Astrocyte (in vitro differentiated cells and primary cell): ENCODE data around the gene PATL1. TPM values are rescaled to one million over a fixed set of nuclear protein-coding genes. Genes with fewer than 3 reads are reported as not detected.

Experiments
- DNase-seq: peaks from one replicate; pipeline ENCODE4 v3.0.0-alpha.2; 2010; ENCODE audit warnings: low read depth
- FAIRE-seq: peaks from 2 replicates; lab custom pipeline; 2011; peaks lifted over from hg19 to GRCh38; lab: Jason Lieb, UNC
- H2AFZ ChIP-seq: 2 replicates; pipeline ENCODE4 v1.6.0; 2012; ENCODE audit warnings: low read depth, low read length, inconsistent platforms
- H3K27ac ChIP-seq: 2 replicates; pipeline ENCODE4 v1.5.1; 2011; ENCODE audit warnings: low read depth, low read length, inconsistent platforms
- H3K27me3 ChIP-seq: 2 replicates; pipeline ENCODE4 v1.6.0; 2011; ENCODE audit warnings: low read length, inconsistent platforms; ENCODE audit not compliant: insufficient read depth
- H3K36me3 ChIP-seq: 2 replicates; pipeline ENCODE4 v1.5.1; 2011; ENCODE audit warnings: low read length, inconsistent platforms; ENCODE audit not compliant: insufficient read depth
- H3K4me1 ChIP-seq: 2 replicates; pipeline ENCODE4 v1.5.1; 2011; ENCODE audit warnings: low read length, inconsistent platforms; ENCODE audit not compliant: insufficient read depth
- H3K4me2 ChIP-seq: 2 replicates; pipeline ENCODE4 v1.6.0; 2012; ENCODE audit warnings: low read length, inconsistent platforms
- H3K4me3 ChIP-seq: 2 replicates; pipeline ENCODE4 v1.5.1; 2011; ENCODE audit warnings: low read depth, mild to moderate bottlenecking, low read length, inconsistent platforms; ENCODE audit not compliant: insufficient read depth
- H3K79me2 ChIP-seq: 2 replicates; pipeline ENCODE4 v1.6.0; 2012; ENCODE audit warnings: mild to moderate bottlenecking, low read length, inconsistent platforms; ENCODE audit not compliant: insufficient read depth
- H3K9ac ChIP-seq: 2 replicates; pipeline ENCODE4 v1.6.0; 2012; ENCODE audit warnings: mild to moderate bottlenecking, low read length, inconsistent platforms
- H3K9me3 ChIP-seq: 2 replicates; pipeline ENCODE4 v1.5.1; 2012; ENCODE audit warnings: low read depth, mild to moderate bottlenecking, low read length, inconsistent platforms; ENCODE audit not compliant: insufficient read depth
- H4K20me1 ChIP-seq: 2 replicates; pipeline ENCODE4 v1.6.0; 2012; ENCODE audit warnings: low read length, inconsistent platforms; ENCODE audit not compliant: insufficient read depth
- H3K27ac Mint-ChIP-seq: one replicate; pipeline ENCODE4 v1.8.0; 2021; ENCODE audit warnings: mild to moderate bottlenecking, mixed read lengths; ENCODE audit not compliant: unreplicated experiment
- H3K27me3 Mint-ChIP-seq: one replicate; pipeline ENCODE4 v1.8.0; 2021; ENCODE audit warnings: low read depth, mixed read lengths; ENCODE audit not compliant: unreplicated experiment
- H3K36me3 Mint-ChIP-seq: one replicate; pipeline ENCODE4 v1.8.0; 2021; ENCODE audit warnings: low read depth, mixed read lengths; ENCODE audit not compliant: unreplicated experiment
- H3K4me1 Mint-ChIP-seq: one replicate; pipeline ENCODE4 v1.8.0; 2021; ENCODE audit warnings: low read depth, mixed read lengths; ENCODE audit not compliant: unreplicated experiment
- H3K4me3 Mint-ChIP-seq: one replicate; pipeline ENCODE4 v1.8.0; 2021; ENCODE audit warnings: mild to moderate bottlenecking, moderate library complexity, mixed read lengths; ENCODE audit not compliant: unreplicated experiment
- H3K9me3 Mint-ChIP-seq: one replicate; pipeline ENCODE4 v1.8.0; 2021; ENCODE audit warnings: mild to moderate bottlenecking, mixed read lengths; ENCODE audit not compliant: unreplicated experiment
- CTCF ChIP-seq: IDR thresholded peaks from 2 replicates; pipeline ENCODE4 v1.5.1; 2011; ENCODE audit warnings: low read depth, mild to moderate bottlenecking, inconsistent platforms, low read length, moderate library complexity; ENCODE audit not compliant: insufficient read depth
- EZH2 ChIP-seq: IDR thresholded peaks from 2 replicates; pipeline ENCODE4 v1.6.1; 2012; ENCODE audit warnings: mild to moderate bottlenecking, low read length, inconsistent platforms; ENCODE audit not compliant: insufficient read depth
- total RNA-seq: library from RNA; stranded (reverse); gene quantifications from 2 replicates; pipeline ENCODE4 v1.2.1, GENCODE V29; 2021

PATL1 gene
- total RNA-seq, 1 donor from 2014 or later: 38.1 TPM

DNA sequence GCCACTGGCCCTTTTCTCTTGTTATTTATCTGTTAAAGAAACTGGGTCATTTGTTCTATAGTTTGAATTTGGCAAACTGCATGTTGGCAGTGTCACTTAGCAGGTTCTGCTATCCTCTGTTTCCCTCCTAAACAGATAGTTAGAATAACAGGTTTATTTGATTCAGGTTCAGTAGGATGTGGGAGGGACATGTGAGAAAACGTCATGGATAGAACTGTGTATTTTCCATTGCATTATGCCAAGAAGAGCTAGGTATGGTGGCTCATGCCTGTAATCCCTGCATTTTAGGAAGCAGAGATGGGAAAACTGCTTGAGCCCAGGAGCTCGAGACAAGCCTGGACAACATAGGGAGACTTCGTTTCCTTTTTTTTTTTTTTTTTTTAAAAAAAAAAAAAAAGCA, 24.3 kb downstream of the PATL1 start:
- Histone ChIP-seq H3K36me3 (peaks cover 59% of the 10 kb centered on the region), H3K4me2 (no peak overlapping the region), H3K4me3 (no peak overlapping the region), H3K9me3 (no peaks in the 10 kb centered on the region), H4K20me1 (no peaks in the 10 kb centered on the region), H3K27ac (no peak overlapping the region), H3K9ac (no peak overlapping the region), H3K27me3 (no peaks in the 10 kb centered on the region), H3K4me1 (no peaks in the 10 kb centered on the region), H2AFZ (no peak overlapping the region), H3K79me2 (no peaks in the 10 kb centered on the region)
- no peak overlapping the region for H3K27ac Mint-ChIP-seq
- DNase-seq (no peak), FAIRE-seq (no peak)
- no peaks in the 10 kb centered on the region for H3K9me3 Mint-ChIP-seq
- H3K27me3 Mint-ChIP-seq: no peaks in the 10 kb centered on the region
- H3K4me1 Mint-ChIP-seq: no peaks in the 10 kb centered on the region
- TF ChIP-seq EZH2 (no peak), CTCF (no peak)
- H3K36me3 Mint-ChIP-seq: peaks cover 19% of the 10 kb centered on the region
- H3K4me3 Mint-ChIP-seq: no peak overlapping the region

DNA sequence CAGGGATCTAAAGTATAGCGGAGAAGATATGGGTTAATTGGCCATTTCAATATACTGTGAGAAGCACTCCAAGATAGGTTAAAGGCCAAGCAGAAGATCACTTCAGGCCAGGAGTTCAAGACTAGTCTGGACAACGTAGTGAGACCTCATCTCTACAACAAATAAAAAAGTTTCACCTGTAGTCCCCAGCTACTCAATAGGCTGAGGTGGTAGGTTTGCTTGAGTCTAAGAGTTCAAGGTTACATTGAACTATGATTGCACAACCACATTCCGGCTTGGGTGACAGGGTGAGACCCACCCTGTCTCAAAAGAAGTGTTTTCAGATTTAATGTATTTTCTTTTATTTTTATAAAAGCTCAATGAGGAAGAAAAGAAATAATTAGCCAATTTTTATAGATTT, 25.4 kb downstream of the PATL1 start:
- H4K20me1 ChIP-seq: no peaks in the 10 kb centered on the region
- H3K79me2 ChIP-seq: no peaks in the 10 kb centered on the region
- H3K36me3 ChIP-seq: peaks cover 58% of the 10 kb centered on the region
- no peaks in the 10 kb centered on the region for H3K9me3 Mint-ChIP-seq
- no peaks in the 10 kb centered on the region for H3K9me3 ChIP-seq
- no peaks in the 10 kb centered on the region for H3K4me1 Mint-ChIP-seq
- no peak overlapping the region for H3K9ac ChIP-seq
- H3K4me3 Mint-ChIP-seq: no peak overlapping the region
- no peak overlapping the region for H3K4me3 ChIP-seq
- no peak overlapping the region for H3K4me2 ChIP-seq
- DNase-seq (no peak), FAIRE-seq (no peak)
- no peaks in the 10 kb centered on the region for H3K4me1 ChIP-seq
- no peaks in the 10 kb centered on the region for H3K27me3 Mint-ChIP-seq
- TF ChIP-seq EZH2: no peak
- TF ChIP-seq CTCF: no peak
- H3K27me3 ChIP-seq: no peaks in the 10 kb centered on the region
- H3K27ac Mint-ChIP-seq: no peak overlapping the region
- H2AFZ ChIP-seq: no peak overlapping the region
- H3K36me3 Mint-ChIP-seq: peaks cover 24% of the 10 kb centered on the region
- H3K27ac ChIP-seq: no peak overlapping the region

DNA sequence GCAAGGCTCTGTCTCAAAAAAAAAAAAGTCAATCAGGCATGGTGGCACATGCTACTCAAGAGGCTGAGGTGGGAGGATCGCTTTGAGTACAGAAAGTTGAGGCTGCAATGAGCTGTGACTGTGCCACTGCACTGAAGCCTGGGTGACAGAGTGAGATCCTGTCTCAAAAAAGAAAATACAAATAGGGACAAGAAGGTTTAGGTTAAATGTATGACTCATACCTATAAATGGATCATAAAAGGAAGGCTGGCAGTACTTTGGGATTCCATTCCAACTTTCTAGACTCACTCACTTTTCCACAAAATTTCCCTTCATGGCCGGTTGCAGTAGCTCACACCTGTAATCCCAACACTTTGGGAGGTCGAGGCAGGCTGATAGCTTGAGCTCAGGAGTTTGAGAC, 27.7 kb downstream of the PATL1 start:
- H3K79me2 ChIP-seq: no peaks in the 10 kb centered on the region
- no peak for FAIRE-seq
- H3K4me3 ChIP-seq: no peak overlapping the region
- Mint-ChIP-seq H3K27ac (no peak overlapping the region), H3K9me3 (no peaks in the 10 kb centered on the region), H3K27me3 (no peaks in the 10 kb centered on the region), H3K4me3 (no peak overlapping the region), H3K4me1 (no peaks in the 10 kb centered on the region), H3K36me3 (peaks cover 29% of the 10 kb centered on the region)
- TF ChIP-seq CTCF (no peak), EZH2 (no peak)
- peaks cover 64% of the 10 kb centered on the region for H3K36me3 ChIP-seq
- no peak overlapping the region for H3K9ac ChIP-seq
- no peak overlapping the region for H3K27ac ChIP-seq
- no peaks in the 10 kb centered on the region for H3K9me3 ChIP-seq
- no peaks in the 10 kb centered on the region for H3K4me1 ChIP-seq
- no peaks in the 10 kb centered on the region for H3K27me3 ChIP-seq
- no peak for DNase-seq
- H3K4me2 ChIP-seq: no peak overlapping the region
- H2AFZ ChIP-seq: no peak overlapping the region
- no peaks in the 10 kb centered on the region for H4K20me1 ChIP-seq
